Measurements from ENCODE around the gene UBASH3A. TPM values are rescaled to one million over a fixed set of nuclear protein-coding genes. Genes with fewer than 3 reads are reported as not detected.

Gene UBASH3A
- total RNA-seq, 1 experiment from 2014 or later = 0.07 TPM

- no peaks in the 10 kb centered on the region for H3K79me2 ChIP-seq (ENCODE audit: insufficient read depth, low read length)
- CTCF ChIA-PET = no interaction called here
These were observed 31.7 kb downstream of the UBASH3A start for GRCh38 chr21:42435401-42435800.

More at GRCh38 chr21:42435401-42435800, 31.7 kb downstream of the UBASH3A start:
- TF ChIP-seq JUND (IDR thresholded peaks at IDR 0.05) (no peak), SRF (IDR thresholded peaks at IDR 0.05; ENCODE audit: low read depth) (no peak), TCF7L2 (IDR thresholded peaks at IDR 0.05; ENCODE audit: borderline replicate concordance, extremely low read depth, insufficient read depth, insufficient read length) (no peak), CTCF (IDR thresholded peaks at IDR 0.05 in 2 of 3, conservative IDR thresholded peaks at IDR 0.05 in 1 of 3; ENCODE audit: borderline replicate concordance in 1 of 3, insufficient read depth in 1 of 3, low read depth in 2 of 3, low read length in 2 of 3) (no peak), EZH2 (IDR thresholded peaks at IDR 0.05) (no peak), ZBTB33 (IDR thresholded peaks at IDR 0.05; ENCODE audit: extremely low read depth, insufficient replicate concordance, low read length) (no peak), EZH2phosphoT487 (IDR thresholded peaks at IDR 0.05; ENCODE audit: borderline replicate concordance) (no peak), ELF1 (IDR thresholded peaks at IDR 0.05; ENCODE audit: borderline replicate concordance, low read depth) (no peak), SP1 (IDR thresholded peaks at IDR 0.05; ENCODE audit: low read depth) (no peak)
- Histone ChIP-seq H3K36me3 (ENCODE audit: control insufficient read depth in 1 of 2, insufficient read depth in 2 of 2, low read length in 2 of 2) (no peaks in the 10 kb centered on the region), H3K4me2 (ENCODE audit: low read length) (no peak overlapping the region), H3K27me3 (ENCODE audit: insufficient read depth, low read length) (peaks cover 18% of the 10 kb centered on the region; the same call in 1 of the 2 replicates), H2AFZ (ENCODE audit: low read depth, low read length, poor library complexity, severe bottlenecking) (no peak overlapping the region), H3K9me2 (ENCODE audit: insufficient read depth) (no peaks in the 10 kb centered on the region), H3K9me3 (ENCODE audit: control insufficient read depth in 1 of 2, insufficient read depth in 1 of 2, low read depth in 1 of 2, low read length in 2 of 2) (no peaks in the 10 kb centered on the region), H3K4me1 (ENCODE audit: control insufficient read depth in 1 of 2, insufficient read depth in 2 of 2, low read length in 2 of 2) (0 out of 4 replicates have a peak, but pooled peaks cover 0 to 5% of the 10 kb centered on the region in 2 experiments), H3K4me3 (replicated peaks in 1 of 2; ENCODE audit: low read depth in 1 of 2, low read length in 2 of 2) (no peak overlapping the region), H4K20me1 (ENCODE audit: insufficient read depth) (no peaks in the 10 kb centered on the region), H3K9ac (ENCODE audit: low read length) (no peak overlapping the region), H3K27ac (ENCODE audit: low read depth, low read length) (no peak overlapping the region)
- no peak for DNase-seq (ENCODE audit: low read depth, low spot score)
- POLR2A ChIA-PET = no interaction called here
- intact Hi-C loops (cut with micrococcal nuclease) = no loop called here
- RAD21 ChIA-PET (ENCODE audit: low non-redundant PET in 1 of 2, low total read pairs in 2 of 2, uncharacterized antibody in 2 of 2, unreplicated experiment in 2 of 2) = no interaction called here
- no peak for ATAC-seq
- BruUV-seq (replicated peaks) = no TSS peak

Data from HCT116 (cell line).